Measurements from ENCODE around the gene MLLT3.

GRCh38 chr9:20593105-20593504 lies 29.2 kb downstream of the MLLT3 start:
- no peak for TF ChIP-seq POLR2A (IDR thresholded peaks at IDR 0.05; ENCODE audit: low read length)
- no peak for TF ChIP-seq GATA1 (IDR thresholded peaks at IDR 0.05; ENCODE audit: low read depth, low read length)

Measured in erythroblast (primary cell).